GOT3 (cell line): ENCODE results near the gene IFRD1.

ENCODE experiments used
- DNase-seq: peaks from one replicate; lab custom pipeline; 2025; ENCODE audit warnings: mixed read lengths; lab: John Stamatoyannopoulos, UW

Gene IFRD1, protein sequence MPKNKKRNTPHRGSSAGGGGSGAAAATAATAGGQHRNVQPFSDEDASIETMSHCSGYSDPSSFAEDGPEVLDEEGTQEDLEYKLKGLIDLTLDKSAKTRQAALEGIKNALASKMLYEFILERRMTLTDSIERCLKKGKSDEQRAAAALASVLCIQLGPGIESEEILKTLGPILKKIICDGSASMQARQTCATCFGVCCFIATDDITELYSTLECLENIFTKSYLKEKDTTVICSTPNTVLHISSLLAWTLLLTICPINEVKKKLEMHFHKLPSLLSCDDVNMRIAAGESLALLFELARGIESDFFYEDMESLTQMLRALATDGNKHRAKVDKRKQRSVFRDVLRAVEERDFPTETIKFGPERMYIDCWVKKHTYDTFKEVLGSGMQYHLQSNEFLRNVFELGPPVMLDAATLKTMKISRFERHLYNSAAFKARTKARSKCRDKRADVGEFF

DNA sequence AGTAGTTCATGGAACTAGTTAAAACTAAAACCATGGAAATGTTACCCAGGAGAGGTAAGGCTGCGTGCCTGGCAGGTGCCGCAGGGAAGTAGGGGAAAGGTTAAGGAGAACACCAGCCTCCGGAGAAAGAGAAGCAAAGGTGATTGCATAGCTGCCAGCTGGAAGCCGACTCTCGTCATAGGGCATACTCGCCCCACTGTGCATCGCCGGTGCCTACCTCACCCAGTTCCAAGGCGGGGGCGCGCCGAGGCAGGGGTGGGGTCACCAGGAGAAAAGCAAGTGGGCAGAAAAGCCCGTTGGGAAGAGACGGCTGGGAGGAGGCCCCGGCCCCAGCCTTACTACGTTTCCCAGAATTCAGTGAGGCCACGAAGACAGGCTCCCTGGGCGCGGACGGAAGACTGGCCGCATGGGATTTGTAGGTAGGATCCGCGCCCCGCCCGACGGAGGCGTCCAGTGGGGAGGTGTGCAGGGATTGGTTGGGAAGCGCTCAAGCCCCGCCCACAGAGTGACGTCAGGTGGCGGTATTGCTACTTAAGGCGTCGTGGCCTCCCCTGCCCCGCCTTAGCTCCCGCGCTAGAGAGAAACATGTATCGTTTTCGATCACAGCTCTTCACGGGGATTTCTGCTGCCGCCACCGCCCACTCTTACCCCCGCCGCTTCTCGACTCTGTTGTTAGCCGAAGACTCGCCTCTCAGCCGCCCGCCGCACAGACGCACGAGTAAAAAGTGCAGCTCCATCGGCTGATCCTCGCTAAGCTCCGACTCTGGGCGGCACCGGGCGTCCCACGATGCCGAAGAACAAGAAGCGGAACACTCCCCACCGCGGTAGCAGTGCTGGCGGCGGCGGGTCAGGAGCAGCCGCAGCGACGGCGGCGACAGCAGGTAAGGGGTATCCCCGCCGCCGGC, at the start of gene IFRD1:
Gene IFRD1, plus strand, starts transcription at position 559 of the 905 bp plus-strand sequence. Its CDS starts 229 bp downstream, at position 788.
- DNase-seq: peak; percentile 91

DNA sequence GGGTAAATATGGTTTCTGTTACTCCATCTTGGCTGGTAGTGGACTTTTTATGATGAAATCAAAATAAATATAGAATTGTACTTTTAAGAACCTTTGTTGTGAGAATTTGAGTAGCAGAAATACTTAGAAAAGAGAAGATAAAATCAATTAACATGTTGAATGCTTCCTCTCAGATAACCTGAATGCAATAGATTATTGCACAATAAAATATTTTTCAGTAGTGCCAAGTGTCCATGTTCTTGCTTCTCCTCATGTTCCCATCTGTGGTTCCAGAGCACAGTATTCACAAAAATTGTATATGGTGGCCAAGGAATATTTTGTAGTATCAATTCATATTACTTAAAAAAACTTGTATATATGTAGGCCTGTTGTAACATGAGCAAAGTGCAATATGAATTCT, 45.9 kb upstream of the IFRD1 start:
- no peak for DNase-seq

DNA sequence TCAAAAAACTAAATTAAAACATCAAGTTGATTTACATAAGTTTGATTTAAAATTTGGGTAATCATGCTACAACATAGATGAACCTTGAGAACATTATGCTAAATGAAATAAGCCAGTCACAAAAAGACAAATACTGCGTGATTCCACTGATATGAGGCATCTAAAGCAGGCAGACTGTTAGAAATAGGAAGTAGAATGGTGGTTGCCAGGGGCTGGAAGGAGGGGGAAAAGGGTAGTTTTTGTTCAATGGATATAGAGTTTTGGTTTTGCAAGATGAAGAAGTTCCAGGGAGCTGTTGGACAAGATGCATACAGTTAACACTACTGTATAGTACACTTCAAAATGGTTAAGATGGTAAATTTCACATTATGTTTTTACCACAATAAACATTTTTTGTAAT, 45.0 kb upstream of the IFRD1 start:
- no peak for DNase-seq

DNA sequence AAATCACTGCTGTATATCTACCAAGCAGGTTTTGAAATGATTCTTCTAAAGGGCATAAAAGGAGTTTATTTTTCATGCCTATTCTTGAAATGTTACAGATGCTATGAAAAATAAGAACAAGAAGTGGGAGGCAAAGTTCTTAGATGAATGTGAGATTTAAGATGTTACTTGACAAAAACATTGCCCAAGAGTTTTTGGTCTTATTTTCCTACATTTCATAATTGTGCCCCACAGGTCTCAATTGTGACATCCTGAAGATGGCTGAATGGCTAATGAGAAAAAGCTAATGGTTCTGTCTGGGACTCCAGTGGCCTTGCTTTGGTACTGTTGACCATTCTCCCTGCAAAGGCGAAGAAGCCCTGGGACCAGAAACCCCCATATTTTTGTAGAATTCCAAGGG, 43.0 kb upstream of the IFRD1 start:
- no peak for DNase-seq

DNA sequence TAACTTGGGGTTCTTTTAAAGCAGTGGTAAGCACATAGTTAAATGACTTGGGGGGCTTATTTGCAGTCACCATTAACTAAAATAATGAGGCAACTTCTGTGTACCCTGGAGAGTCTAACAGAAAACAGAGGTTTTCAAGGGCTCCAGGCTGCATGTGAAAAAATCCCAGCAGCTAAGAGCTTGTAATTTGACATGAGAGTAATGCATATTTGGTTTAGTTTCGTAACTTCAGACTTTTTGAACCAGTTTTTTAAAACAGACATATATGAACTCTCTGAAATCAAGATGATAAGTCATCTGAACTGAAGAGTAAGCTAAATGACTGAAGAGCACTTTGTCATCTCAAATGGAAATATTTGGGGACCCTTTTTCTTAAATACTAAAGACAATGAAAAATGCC, 40.2 kb upstream of the IFRD1 start:
- DNase-seq: no peak

DNA sequence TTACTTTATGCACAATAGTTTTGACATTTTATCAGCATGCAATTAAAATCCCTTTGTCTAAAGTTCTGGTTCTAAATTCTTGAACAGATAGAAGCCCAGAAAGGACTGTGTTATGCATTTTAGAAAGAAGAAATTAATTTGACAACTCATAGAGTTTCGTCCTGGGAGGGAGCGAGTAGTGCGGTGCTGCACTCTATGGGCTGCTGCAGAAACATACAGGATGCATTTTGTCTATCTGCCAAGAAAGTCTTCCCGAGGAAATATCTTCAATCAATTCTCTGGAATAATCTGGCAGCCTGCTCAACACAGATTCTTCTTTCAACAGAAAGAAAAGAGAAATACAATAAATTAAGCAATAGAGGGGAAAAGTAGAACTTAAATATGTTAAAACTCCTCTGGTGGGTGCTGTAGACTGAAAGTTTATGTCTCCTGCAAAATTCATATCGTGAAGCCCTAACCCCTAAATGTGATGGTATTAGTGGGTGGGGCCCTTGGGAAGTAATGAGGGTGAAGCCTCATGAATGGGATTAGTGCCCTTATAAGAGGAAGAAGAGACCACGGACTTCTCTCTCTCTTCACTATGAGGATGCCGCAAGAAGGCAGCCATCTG, 39.0 kb upstream of the IFRD1 start:
- DNase-seq: no peak

DNA sequence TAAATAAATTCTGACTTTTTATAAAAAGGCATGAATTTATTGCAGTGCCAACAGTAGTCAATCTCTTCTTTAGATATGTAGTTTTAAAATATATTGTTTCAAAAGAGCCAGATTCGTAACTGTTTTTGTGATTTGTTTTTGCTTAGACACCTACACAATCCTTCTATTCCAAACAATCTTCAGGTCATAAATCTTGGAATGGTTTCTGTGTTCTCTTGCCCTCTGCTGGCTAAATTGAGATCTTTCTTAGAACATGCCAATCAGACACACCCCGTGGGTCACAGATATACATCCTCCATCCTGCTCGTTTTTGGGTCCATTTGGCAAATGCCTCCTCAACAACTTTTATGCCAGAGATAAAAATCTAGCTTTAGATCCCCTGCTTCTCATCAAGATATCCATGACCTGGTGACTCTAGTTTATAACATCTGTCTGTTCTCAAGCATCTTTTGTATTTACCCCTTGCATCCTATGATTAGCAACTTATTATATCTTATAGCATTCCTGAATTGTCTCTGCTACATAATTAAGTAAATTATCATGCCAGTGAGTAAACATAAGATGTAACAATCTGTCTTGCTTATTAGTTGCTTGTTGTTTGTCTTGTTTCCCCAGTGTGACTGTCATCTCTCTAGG, 35.3 kb upstream of the IFRD1 start:
- DNase-seq: no peak

DNA sequence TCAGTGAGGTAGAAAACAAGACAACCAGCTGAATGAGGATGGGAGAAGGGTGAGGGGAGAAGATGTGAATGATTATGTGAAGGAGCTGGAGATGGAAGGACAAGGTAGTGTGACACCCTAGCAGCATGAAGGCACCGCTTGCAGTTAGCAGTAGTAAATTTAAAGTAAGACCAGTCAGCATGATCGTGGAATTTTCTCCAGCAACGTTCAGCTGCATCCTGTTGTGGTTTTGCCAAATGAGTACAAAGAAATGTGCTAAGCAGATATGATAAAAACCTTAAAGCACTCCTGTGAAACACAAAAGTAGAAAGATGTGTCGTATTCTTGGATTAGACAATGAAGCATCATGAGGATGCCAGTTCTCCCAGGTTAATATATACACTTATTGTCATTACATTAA, 34.1 kb upstream of the IFRD1 start:
- DNase-seq: no peak

DNA sequence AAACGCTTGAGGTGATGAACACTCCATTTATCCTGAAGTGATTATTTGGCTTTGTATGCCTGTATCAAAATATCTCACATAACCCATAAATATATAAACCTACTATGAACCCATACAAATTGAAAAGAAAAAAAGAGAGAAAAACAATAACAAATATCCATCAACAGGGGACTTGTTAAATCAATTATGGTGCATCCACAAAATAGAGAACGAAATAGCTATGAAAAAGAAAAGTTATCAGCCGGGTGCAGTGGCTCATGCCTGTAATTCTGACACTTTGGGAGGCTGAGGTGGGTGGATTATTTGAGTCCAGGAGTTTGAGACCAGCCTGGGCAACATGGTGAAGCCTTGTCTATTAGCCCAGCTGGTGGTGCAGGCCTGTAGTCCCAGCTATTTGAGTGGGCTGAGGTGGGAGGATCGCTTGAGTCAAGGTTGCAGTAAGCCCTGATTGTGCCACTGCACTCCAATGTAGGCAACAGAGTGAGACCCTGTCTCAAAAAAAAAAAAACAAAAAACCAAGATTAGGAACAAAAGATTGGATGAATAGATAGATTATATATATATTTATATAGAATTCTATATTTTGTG, 30.6 kb upstream of the IFRD1 start:
- DNase-seq: no peak

DNA sequence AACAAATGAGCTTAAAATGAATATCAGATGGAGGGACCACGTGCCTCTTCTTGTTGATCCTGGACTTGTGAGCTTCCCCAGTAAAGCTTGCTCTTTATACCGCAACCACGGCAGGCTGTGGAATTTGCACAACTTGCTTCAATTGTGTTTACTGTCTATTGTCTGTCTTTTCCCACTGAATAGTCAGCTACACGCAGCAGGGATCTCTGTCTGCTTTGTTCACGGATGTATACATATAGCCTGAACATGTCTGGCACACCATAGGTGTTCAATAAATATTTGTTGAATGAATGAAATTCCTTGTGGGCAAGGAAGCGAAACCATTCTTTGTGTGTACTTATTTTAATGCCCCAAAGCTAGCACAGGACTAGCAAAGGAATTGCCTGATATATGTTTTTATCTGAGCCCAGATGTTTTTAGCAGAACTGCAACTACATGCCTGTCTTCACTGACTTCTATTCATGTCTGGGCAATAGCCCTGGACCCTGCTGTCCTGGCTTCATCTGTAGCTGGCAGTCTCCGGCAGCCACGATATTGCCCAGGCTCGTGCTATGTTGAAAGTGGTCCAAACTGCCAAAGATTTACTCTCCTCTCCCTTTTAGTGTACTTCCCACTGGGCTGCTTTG, 29.9 kb upstream of the IFRD1 start:
- DNase-seq: no peak

DNA sequence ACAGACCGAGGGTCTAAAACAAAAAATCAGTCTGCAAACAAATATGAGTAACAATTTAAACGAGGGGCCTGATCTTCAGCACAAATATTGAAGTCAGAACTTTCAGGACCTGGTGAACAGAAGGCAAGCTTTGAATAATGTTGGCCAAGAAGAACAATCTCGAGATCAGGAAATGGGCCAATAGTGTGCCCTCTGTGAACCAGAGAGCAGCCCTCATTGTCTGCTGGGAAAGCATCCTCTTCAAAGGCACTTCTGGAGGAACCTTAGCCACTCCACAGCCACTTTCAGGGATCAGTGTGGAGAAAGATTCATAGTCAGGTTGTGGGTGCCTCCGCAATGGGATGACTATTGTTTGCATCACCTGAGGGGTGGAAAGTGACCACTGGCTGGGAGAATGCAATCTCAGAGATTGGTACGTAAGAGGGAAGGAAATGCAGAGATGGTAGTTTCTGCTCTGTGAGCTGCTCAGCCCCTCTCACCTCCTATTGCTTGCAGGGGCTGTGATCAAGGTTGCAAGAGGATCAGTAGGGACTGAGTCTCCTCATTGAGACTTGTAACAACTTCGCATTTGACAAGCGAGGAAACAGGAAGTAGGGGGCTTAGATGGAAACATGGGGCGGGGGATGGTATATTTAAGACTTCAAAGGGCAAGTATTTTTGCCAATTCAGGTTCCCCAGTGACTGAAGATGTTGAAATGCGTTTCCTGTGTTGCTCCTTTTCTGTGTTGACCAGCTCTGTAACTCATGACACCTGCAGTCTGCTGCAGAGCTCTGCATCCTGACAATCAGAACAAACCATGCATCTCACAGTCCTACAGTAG, 28.4 kb upstream of the IFRD1 start:
- no peak for DNase-seq

DNA sequence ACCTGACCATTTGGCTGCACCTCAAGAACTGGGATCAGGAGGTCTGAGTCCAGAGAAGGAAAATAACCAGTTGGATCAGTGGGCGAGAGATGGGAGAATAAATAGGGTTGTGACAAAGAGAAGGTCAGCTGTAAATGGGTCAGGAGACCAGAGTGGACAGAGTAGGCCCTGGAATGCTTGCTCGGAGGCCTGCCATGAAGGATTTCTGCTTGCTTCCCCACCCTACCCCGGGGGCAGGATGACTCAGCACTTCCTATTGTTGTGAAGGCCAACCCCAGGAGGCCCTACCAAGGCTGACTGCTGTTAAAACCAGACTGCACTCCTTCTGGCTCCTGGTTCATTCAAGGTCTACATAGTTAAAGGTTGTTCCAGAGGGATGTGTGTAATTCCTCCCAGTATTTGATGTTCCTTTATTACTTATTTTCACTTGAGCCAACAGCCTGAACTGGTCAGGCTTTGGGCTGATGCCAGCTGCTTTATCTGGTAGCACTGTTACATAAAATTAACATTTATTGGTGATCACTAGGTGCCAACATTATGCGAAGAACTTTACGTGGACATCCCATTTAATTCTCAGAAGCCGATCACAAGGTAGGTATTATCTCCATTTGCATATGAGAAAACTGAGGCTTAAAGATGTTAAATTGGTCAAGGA, 27.3 kb upstream of the IFRD1 start:
- peak; percentile 30 for DNase-seq

DNA sequence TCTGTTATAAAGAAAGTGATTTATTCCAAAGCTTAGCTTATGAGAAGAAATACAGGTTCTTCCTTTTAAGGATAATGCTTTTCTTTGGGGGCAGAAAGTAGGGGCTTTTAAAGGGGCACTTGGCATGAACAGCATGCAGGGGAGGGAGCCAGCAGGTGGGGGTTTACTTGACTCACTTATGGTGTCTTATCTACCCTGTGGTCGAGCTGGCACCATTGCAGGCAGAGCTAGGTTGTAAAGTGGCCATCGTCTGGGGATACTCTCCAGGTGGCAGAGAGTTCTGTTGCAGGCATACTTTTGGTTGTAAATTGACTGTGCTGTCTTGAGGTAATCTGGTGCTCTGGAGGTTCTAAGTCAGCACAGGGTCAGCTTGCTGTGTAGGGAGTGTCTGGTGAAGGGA, 26.3 kb upstream of the IFRD1 start:
- DNase-seq: no peak

DNA sequence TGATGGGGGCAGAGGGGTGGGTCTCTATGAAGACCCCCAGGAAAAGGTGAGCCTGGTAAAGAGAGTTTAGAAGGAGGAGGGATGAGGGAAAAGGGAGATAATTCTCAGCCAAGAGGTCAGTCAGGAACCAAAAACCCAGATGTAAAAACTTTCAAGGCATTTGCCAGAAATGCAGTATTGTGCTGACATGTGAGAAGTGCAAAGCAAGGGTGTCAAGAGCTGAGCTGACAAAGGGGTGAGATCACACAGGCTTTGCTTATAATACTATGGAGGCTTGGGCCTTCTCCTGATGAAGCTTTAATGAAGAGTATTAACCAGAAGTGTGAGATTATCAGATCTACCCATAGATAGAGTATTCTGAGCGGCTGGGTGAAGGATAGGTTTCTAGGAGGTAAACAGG, 22.3 kb upstream of the IFRD1 start:
- no peak for DNase-seq

DNA sequence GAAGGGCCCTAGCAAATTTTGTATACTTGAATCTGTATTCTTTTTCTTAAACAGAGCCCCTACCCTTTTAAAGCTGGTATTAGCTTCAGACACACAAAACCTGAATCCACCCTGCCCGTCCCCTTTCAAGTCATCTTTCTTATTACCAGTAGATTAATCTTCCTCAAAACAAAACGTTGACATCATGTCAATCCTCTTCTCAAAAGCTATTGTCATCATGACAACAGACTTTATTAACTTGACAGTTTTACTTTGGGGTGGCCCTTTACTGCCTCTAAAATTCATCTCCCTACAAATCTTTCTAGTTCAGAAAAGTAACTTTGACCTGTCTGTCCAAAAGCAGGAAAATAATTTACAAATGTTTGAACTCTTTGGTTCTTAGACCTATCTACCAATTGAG, 21.5 kb upstream of the IFRD1 start:
- no peak for DNase-seq

DNA sequence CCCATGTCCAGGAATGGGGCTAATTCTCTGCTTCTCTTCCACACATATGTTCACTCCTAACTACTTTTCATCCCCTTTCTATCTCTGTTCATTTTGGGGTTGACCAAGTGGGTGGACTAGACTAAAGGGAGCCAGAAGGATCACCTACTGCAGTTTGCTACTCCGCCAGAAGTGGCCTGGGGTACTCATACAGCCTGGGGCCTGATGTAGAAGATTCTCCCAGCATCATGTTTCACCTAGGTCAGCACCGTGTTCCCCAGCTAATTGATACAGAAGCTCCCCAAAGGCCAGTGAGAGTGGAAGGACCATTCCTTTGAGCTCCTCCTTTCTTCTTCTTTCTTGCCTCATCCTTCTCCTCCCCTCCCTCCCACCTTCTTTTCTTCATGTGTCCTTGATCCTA, 19.6 kb upstream of the IFRD1 start:
- DNase-seq: no peak

DNA sequence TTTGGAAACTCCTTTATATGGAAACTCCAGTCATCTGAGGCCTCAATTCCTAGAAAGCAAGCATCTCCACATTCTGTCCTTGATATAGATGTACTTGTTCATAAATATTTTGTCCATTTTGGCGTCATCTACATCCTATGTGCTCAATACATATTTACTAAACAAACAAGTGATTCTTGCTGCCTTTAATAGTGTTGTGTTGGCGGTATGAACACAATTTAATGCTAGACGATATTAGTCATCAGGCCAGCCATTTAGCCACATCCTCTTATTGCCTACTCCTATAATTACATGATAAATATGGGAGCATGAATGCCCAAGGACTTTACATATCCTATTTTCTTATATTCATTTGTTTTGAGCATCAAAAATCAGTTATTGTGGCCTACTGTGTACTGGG, 18.5 kb upstream of the IFRD1 start:
- no peak for DNase-seq

DNA sequence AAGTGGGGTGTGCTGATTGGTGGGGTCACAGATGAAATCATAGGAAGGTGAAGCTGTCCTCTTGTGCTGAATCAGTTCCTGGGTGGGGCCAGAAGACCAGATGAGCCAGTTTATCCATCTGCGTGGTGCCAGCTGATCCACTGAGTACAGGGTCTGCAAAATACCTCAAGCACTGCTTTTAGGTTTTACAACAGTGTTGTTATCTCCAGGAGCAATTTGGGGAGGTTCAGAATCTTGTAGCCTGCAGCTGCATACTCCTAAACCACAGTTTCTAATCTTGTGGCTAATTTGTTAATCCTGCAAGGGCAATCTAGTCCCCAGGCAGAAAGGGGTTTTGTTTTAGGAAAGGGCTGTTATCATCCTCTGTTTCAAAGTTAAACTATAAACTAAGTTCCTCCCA, 17.0 kb upstream of the IFRD1 start:
- no peak for DNase-seq

DNA sequence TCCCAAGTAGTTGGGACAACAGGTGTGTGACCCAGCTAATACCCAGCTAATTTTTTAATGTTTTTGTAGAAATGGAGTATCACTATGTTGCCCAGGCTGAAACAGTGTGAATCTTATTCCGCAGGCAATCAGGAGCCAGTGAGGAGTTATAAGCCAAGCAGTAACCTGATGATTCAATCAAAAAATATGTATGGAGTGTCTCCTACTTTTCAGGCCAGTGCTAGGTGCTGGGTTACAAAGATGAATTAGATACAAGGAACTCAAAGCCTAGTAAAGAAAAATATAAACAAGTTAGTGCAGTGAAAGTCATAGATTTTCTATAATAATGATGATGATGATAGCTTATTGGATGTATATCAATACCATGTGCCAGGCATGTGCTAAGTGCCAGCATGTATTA, 13.2 kb upstream of the IFRD1 start:
- DNase-seq: no peak

DNA sequence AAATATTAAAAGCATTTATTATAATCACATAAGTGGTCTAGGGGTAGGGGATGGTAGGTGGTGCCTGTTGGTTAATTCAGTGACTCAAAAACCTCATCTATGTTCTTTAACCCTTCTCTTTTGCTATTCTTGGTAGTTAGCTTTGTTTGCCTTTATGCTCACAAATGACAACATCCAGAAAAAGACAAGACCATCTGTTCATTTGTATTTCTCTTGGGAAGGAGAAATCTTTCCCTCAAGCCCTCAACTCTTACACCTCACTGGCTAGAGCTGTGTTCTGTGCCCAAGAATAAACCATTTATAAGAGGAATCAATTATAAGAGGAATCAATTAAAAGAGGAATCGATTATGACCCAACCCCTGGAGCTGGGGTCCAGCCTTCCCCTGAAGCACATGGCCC, 10.8 kb upstream of the IFRD1 start:
- no peak for DNase-seq
